ENCODE measurements around the gene PLEKHM3.
"Not testable (repeated sequence)": the region's sequence is repeated elsewhere in the genome, so short reads cannot be mapped to it uniquely, and the experiment has no call there.

PLEKHM3 gene

GRCh38 chr2:208037564-208038487 lies 12.5 kb upstream of the PLEKHM3 start:
- no peak for DNase-seq (ENCODE audit: low read depth)

GRCh38 chr2:208036357-208036756 lies 11.0 kb upstream of the PLEKHM3 start:
- no peak for DNase-seq (ENCODE audit: low read depth)

- no peak for DNase-seq (ENCODE audit: low read depth)
Observed at GRCh38 chr2:208034503-208035140, 9.3 kb upstream of the PLEKHM3 start.

- no peak for DNase-seq (ENCODE audit: low read depth)
Observed at GRCh38 chr2:208033701-208034502, 8.6 kb upstream of the PLEKHM3 start.

- DNase-seq (ENCODE audit: low read depth), result no peak
Observed at GRCh38 chr2:208031608-208032019, 6.3 kb upstream of the PLEKHM3 start.

- no peak for DNase-seq (ENCODE audit: low read depth)
Observed at GRCh38 chr2:208025814-208026184, 472 bp upstream of the PLEKHM3 start.

GRCh38 chr2:208024091-208024490 lies 1.2 kb downstream of the PLEKHM3 start:
- DNase-seq (ENCODE audit: low read depth), result no peak

GRCh38 chr2:208020253-208020652 lies 5.1 kb downstream of the PLEKHM3 start:
- DNase-seq (ENCODE audit: low read depth), result no peak

GRCh38 chr2:208018124-208018712 lies 7.1 kb downstream of the PLEKHM3 start:
- not testable (repeated sequence) for DNase-seq (ENCODE audit: low read depth)

GRCh38 chr2:208017721-208018120 lies 7.6 kb downstream of the PLEKHM3 start:
- no peak for DNase-seq (ENCODE audit: low read depth)

- no peak for DNase-seq (ENCODE audit: low read depth)
Observed at GRCh38 chr2:208015475-208015874, 9.9 kb downstream of the PLEKHM3 start.

- DNase-seq (ENCODE audit: low read depth), result no peak
Observed at GRCh38 chr2:208013285-208014178, 11.8 kb downstream of the PLEKHM3 start.

GRCh38 chr2:208012449-208012848 lies 12.9 kb downstream of the PLEKHM3 start:
- DNase-seq (ENCODE audit: low read depth), result no peak

GRCh38 chr2:208010506-208010905 lies 14.8 kb downstream of the PLEKHM3 start:
- DNase-seq (ENCODE audit: low read depth), result no peak

GRCh38 chr2:208006833-208007232 lies 18.5 kb downstream of the PLEKHM3 start:
- no peak for DNase-seq (ENCODE audit: low read depth)

- no peak for DNase-seq (ENCODE audit: low read depth)
Observed at GRCh38 chr2:208006337-208006736, 19.0 kb downstream of the PLEKHM3 start.

- no peak for DNase-seq (ENCODE audit: low read depth)
Observed at GRCh38 chr2:208001924-208002323, 23.4 kb downstream of the PLEKHM3 start.

- no peak for DNase-seq (ENCODE audit: low read depth)
Observed at GRCh38 chr2:208000701-208001395, 24.5 kb downstream of the PLEKHM3 start.

- DNase-seq (ENCODE audit: low read depth), result no peak
Observed at GRCh38 chr2:207996848-207997247, 28.5 kb downstream of the PLEKHM3 start.

GRCh38 chr2:207995887-207996286 lies 29.4 kb downstream of the PLEKHM3 start:
- no peak for DNase-seq (ENCODE audit: low read depth)

Data from fibroblast of the conjunctiva (primary cell).